HepG2 (cell line): ENCODE data around the gene AFF2.

ENCODE experiments used
- BCLAF1 ChIP-seq: fragments of 450-650 bp; IDR thresholded peaks from 2 replicates; pipeline ENCODE4 v1.6.1; 2017; ENCODE audit warnings: mild to moderate bottlenecking
- SP2 ChIP-seq: sonication (generic); formaldehyde crosslinking; IDR thresholded peaks from 2 replicates; pipeline ENCODE4 v1.5.1; 2020; ENCODE audit warnings: mild to moderate bottlenecking, missing genetic modification reagents
- ZBTB33 ChIP-seq: sonication (generic); formaldehyde crosslinking; IDR thresholded peaks from 2 replicates; pipeline ENCODE4 v1.4.0; 2020; ENCODE audit warnings: missing genetic modification reagents
- ZNF768 ChIP-seq: sonication (generic); formaldehyde crosslinking; IDR thresholded peaks from 2 replicates; pipeline ENCODE4 v1.4.0; 2020; ENCODE audit warnings: missing genetic modification reagents
- ZSCAN20 ChIP-seq: sonication (generic); formaldehyde crosslinking; IDR thresholded peaks from 2 replicates; pipeline ENCODE4 v1.4.0; 2020; ENCODE audit warnings: missing genetic modification reagents, mild to moderate bottlenecking, borderline replicate concordance

- no peak for TF ChIP-seq BCLAF1
- no peak for TF ChIP-seq ZBTB33 (CRISPR knock-in tag)
- no peak for TF ChIP-seq ZSCAN20 (CRISPR knock-in tag)
- no peak for TF ChIP-seq SP2 (CRISPR knock-in tag)
- no peak for TF ChIP-seq ZNF768 (CRISPR knock-in tag)
These were observed 129.0 kb downstream of the AFF2 start for GRCh38 chrX:148629434-148629833.
